ENCODE data around the gene SHB. TPM values are rescaled to one million over a fixed set of nuclear protein-coding genes. Genes with fewer than 3 reads are reported as not detected.

SHB gene
- total and polyA plus RNA-seq, 2 of the 8 experiments (the other 6 are each of a cell fraction or from before 2014, with no cell fraction given) = 4.1 to 12.6 TPM

DNA sequence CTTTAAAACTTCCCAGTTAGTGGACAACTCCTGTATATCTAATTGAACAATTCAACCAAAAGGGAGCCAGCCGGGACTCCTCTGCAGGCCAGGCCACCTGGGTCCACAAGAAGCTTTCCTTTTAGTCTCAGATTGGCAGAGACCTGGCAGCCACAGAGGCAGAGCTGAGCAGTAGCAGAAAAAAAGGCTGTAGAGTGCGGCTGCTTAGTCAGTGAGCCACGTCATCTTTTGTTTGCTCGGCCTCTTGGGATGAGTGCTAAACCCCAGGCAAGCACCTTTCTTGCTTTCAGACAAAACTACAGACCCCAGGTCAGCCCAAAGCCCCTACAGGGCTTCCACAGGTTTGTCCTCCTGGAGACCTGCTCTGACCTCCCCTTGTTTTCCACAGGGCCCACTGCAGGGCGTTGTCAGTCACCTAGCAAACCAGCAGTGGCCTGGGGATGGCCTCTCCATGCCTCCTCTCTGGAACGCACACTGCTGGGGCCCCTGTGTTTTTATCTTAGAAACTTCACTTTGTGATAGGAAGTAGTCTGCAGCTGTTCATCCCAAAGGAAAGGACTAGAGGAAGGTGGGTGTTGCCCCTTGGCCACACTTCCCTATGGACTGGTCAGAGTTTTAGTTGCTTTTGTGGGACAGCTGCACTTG lies 49.9 kb downstream of the SHB start:
- Histone ChIP-seq H4K91ac (replicated peaks; ENCODE audit: insufficient read length, low read length) (peak overlapping the region; percentile 8), H3K14ac (ENCODE audit: insufficient read length) (no peak overlapping the region), H3K4me3 (ENCODE audit: extremely low read depth in 1 of 4, insufficient read depth in 2 of 4, low read depth in 3 of 4, low read length in 4 of 4) (no peak overlapping the region), H3K79me1 (ENCODE audit: low read depth, low read length) (peaks cover 10% of the 10 kb centered on the region), H3K23me2 (ENCODE audit: low read depth, low read length) (no peaks in the 10 kb centered on the region), H3K27me3 (replicated peaks in 1 of 4; ENCODE audit: control insufficient read depth in 3 of 4, extremely low read depth in 1 of 4, insufficient read depth in 3 of 4, low read length in 3 of 4) (no peaks in the 10 kb centered on the region), H3K36me3 (ENCODE audit: control insufficient read depth in 2 of 4, insufficient read depth in 4 of 4, low read length in 3 of 4) (no peaks in the 10 kb centered on the region), H2BK20ac (ENCODE audit: low read length) (peak overlapping the region; percentile 64; the same call in 1 of the 2 replicates), H3K9me3 (ENCODE audit: insufficient read depth in 2 of 2, low read depth in 1 of 2, low read length in 1 of 2) (no peaks in the 10 kb centered on the region), H2BK120ac (replicated peaks; ENCODE audit: low read depth, low read length) (peak overlapping the region; percentile 80), H4K20me1 (replicated peaks in 1 of 2; ENCODE audit: control insufficient read depth in 1 of 2, insufficient read depth in 2 of 2, low read length in 2 of 2) (no peaks in the 10 kb centered on the region), H3K27ac (ENCODE audit: low read depth, low read length) (no peak overlapping the region; the same call in 1 of the 2 replicates), H3K4me2 (ENCODE audit: insufficient read depth in 1 of 2, low read depth in 2 of 2, low read length in 2 of 2) (no peak overlapping the region), H2BK15ac (ENCODE audit: low read length) (peak overlapping the region; percentile 63; the same call in 1 of the 2 replicates), H3K56ac (replicated peaks; ENCODE audit: insufficient read length, low read depth, low read length) (no peak overlapping the region), H2AFZ (ENCODE audit: low read length) (no peak overlapping the region), H4K8ac (ENCODE audit: extremely low read depth, insufficient read depth, low read length) (no peak overlapping the region), H3K4me1 (replicated peaks in 1 of 4; ENCODE audit: control insufficient read depth in 3 of 4, insufficient read depth in 4 of 4, low read length in 3 of 4) (peaks cover 34 to 72% (median 48%) of the 10 kb centered on the region in 4 experiments), H3K9ac (replicated peaks in 1 of 4; ENCODE audit: extremely low read depth in 1 of 4, low read depth in 3 of 4, low read length in 3 of 4) (0 out of 7 replicates have a peak overlapping the region, but pooled peaks of 1 of the 4 experiments have one; percentile 2), H2AK5ac (ENCODE audit: low read depth, low read length) (peak overlapping the region; percentile 83; the same call in 1 of the 2 replicates), H2BK12ac (ENCODE audit: low read depth, low read length) (peak overlapping the region; percentile 99), H3K18ac (ENCODE audit: extremely low read depth, low read length) (peak overlapping the region; percentile 93), H4K5ac (ENCODE audit: insufficient read length, low read depth, low read length) (peak overlapping the region; percentile 23), H2BK5ac (ENCODE audit: low read depth, low read length) (peak overlapping the region; percentile 82; the same call in 1 of the 2 replicates), H3K4ac (replicated peaks; ENCODE audit: insufficient read length, low read depth, low read length) (no peak overlapping the region), H3K23ac (ENCODE audit: insufficient read length) (no peak overlapping the region), H3K79me2 (ENCODE audit: control insufficient read depth in 1 of 2, insufficient read depth in 2 of 2, low read length in 2 of 2) (peaks cover 0 to 5% of the 10 kb centered on the region in 2 experiments; a peak in 1 of 4 replicates)
- 70% methylated on average over 6 of the region's 6 CpGs; no CpG with 5 or more reads in 1 of the 2 experiments for WGBS, 2 experiments (ENCODE audit: extremely low coverage in 1 of 2, insufficient coverage in 1 of 2, insufficient read length in 1 of 2, insufficient replicate concordance in 2 of 2, low coverage in 1 of 2, low lambda C conversion rate in 2 of 2, missing lambda C conversion rate in 1 of 2)
- no peak for DNase-seq (ENCODE audit: low read depth in 1 of 2, low spot score in 2 of 2)
- no peak for FAIRE-seq
- CTCF ChIA-PET (ENCODE audit: partially characterized antibody) = interaction anchor here (0.5 to 6.9 kb wide), 14 partner anchors 11 to 370 kb away, joined by 3 to 59 read pairs (median 5); no protein-coding TSS in a partner anchor
- POLR2A ChIA-PET (ENCODE audit: partially characterized antibody) = interaction anchor here (1.7 to 3.9 kb wide), 4 partner anchors 11 to 44 kb away, joined by 4 to 24 read pairs (median 7); no protein-coding TSS in a partner anchor
- TF ChIP-seq HDAC6 (IDR thresholded peaks at IDR 0.05; ENCODE audit: low read depth, low read length) = no peak
- TF ChIP-seq SP1 (IDR thresholded peaks at IDR 0.05; ENCODE audit: low read depth, low read length) = no peak
- TF ChIP-seq CREB1 (IDR thresholded peaks at IDR 0.05) = no peak
- TF ChIP-seq SIX5 (IDR thresholded peaks at IDR 0.05; ENCODE audit: low read depth, low read length) = no peak
- no peak for TF ChIP-seq RBBP5 (IDR thresholded peaks at IDR 0.05; ENCODE audit: borderline replicate concordance, low read depth, low read length)
- TF ChIP-seq SP4 (IDR thresholded peaks at IDR 0.05; ENCODE audit: low read length) = no peak
- TF ChIP-seq ATF3 (IDR thresholded peaks at IDR 0.05; ENCODE audit: insufficient read depth, low read depth, low read length) = no peak
- TF ChIP-seq NRF1 (IDR thresholded peaks at IDR 0.05; ENCODE audit: low read depth, low read length) = no peak
- TF ChIP-seq TCF12 (IDR thresholded peaks at IDR 0.05; ENCODE audit: low read depth, low read length) = no peak
- TF ChIP-seq CBX5 (IDR thresholded peaks at IDR 0.05; ENCODE audit: low read depth, low read length) = no peak
- no peak for TF ChIP-seq MAX (IDR thresholded peaks at IDR 0.05)
- TF ChIP-seq CBX8 (IDR thresholded peaks at IDR 0.05; ENCODE audit: borderline replicate concordance, low read depth, low read length) = no peak
- no peak for TF ChIP-seq GTF2F1 (IDR thresholded peaks at IDR 0.05; ENCODE audit: borderline replicate concordance, low read depth, low read length)
